Endothelial cell of umbilical vein (primary cell): Measurements from ENCODE around the gene ZNF284. TPM values are rescaled to one million over a fixed set of nuclear protein-coding genes. Genes with fewer than 3 reads are reported as not detected.
A peak's percentile ranks its signal among the peaks of the same experiment; 100 is the strongest.

Experiments used
- BruUV-seq: library from RNA; stranded (reverse); fragments of 400-500 nt; replicated peaks from 2 replicates; lab custom pipeline; 2021; lab: Mats Ljungman, UMichigan
- CTCF ChIA-PET: fragments of 300-600, 350-600 bp; sonication (Branson Sonifier 250); formaldehyde crosslinking; loops from one replicate; lab custom pipeline; 2021; ENCODE audit warnings: antibody characterized with exemption, inconsistent platforms; lab: Charles Lee
- POLR2A ChIA-PET: fragments of 300-600, 350-600 bp; sonication (Branson Sonifier 250); formaldehyde crosslinking; loops from one replicate; lab custom pipeline; 2021; ENCODE audit warnings: antibody characterized with exemption, inconsistent platforms; lab: Charles Lee
- DNase-seq: peaks from one replicate; pipeline ENCODE4 v3.0.0-alpha.2; 2011; ENCODE audit warnings: low read depth, low spot score
- FAIRE-seq: peaks from 2 replicates; lab custom pipeline; 2011; peaks lifted over from hg19 to GRCh38; lab: Jason Lieb, UNC
- H2AFZ ChIP-seq: 2 replicates; pipeline ENCODE4 v1.6.0; 2012; ENCODE audit warnings: low read depth, low read length, control low read depth, inconsistent platforms
- H3K27ac ChIP-seq: 2 replicates; pipeline ENCODE4 v1.5.1; 2011; ENCODE audit warnings: low read depth, mild to moderate bottlenecking, control low read depth, low read length, moderate library complexity; ENCODE audit not compliant: insufficient read depth
- H3K27me3 ChIP-seq, 2 experiments: 2 replicates each; pipeline versions ENCODE4 v1.6.0 to v1.6.1; 2011; ENCODE audit warnings: low read length in 2 of 2, mixed read lengths in 1 of 2; ENCODE audit not compliant: control insufficient read depth in 2 of 2, insufficient read depth in 2 of 2
- H3K36me3 ChIP-seq, 2 experiments: 2 replicates in 1 of 2; 3 replicates in 1 of 2; pipeline ENCODE4 v1.5.1; 2011; ENCODE audit warnings: low read length in 2 of 2, mild to moderate bottlenecking in 1 of 2, moderate library complexity in 1 of 2; ENCODE audit not compliant: control insufficient read depth in 2 of 2, insufficient read depth in 2 of 2; ENCODE audit errors: extremely low read depth in 1 of 2
- H3K4me1 ChIP-seq: 3 replicates; pipeline ENCODE4 v1.5.1; 2011; ENCODE audit warnings: mild to moderate bottlenecking, low read length; ENCODE audit not compliant: control insufficient read depth, insufficient read depth; ENCODE audit errors: extremely low read depth
- H3K4me2 ChIP-seq: 2 replicates; pipeline ENCODE4 v1.6.1; 2011; ENCODE audit warnings: low read length, control low read depth, mixed read lengths; ENCODE audit not compliant: insufficient read depth
- H3K4me3 ChIP-seq, 3 experiments: fragments of 200-600 bp in 1 of 3; sonication (generic), shearing (Covaris generic) in 1 of 3; replicated peaks in 1 of 3; 2 replicates each; pipeline ENCODE4 v1.5.1; 2011 to 2016; ENCODE audit warnings: control low read depth in 3 of 3, low read length in 3 of 3, mild to moderate bottlenecking in 2 of 3, inconsistent platforms in 1 of 3, low read depth in 1 of 3, moderate library complexity in 1 of 3; ENCODE audit not compliant: insufficient read depth in 1 of 3
- H3K79me2 ChIP-seq: 2 replicates; pipeline ENCODE4 v1.6.0; 2012; ENCODE audit warnings: low read length, inconsistent platforms; ENCODE audit not compliant: control insufficient read depth, insufficient read depth
- H3K9ac ChIP-seq: replicated peaks from 2 replicates; pipeline ENCODE3; 2011; ENCODE audit warnings: low read length, control low read depth; ENCODE audit not compliant: insufficient read depth; ENCODE audit errors: extremely low read depth
- H3K9me1 ChIP-seq: replicated peaks from 3 replicates; pipeline ENCODE4 v1.6.0; 2011; ENCODE audit warnings: mild to moderate bottlenecking, low read length; ENCODE audit not compliant: control insufficient read depth, insufficient read depth; ENCODE audit errors: extremely low read depth
- H3K9me3 ChIP-seq: replicated peaks from 2 replicates; pipeline ENCODE4 v1.5.1; 2012; ENCODE audit warnings: low read length, inconsistent platforms; ENCODE audit not compliant: control insufficient read depth, insufficient read depth
- H4K20me1 ChIP-seq: replicated peaks from 2 replicates; pipeline ENCODE3; 2011; ENCODE audit warnings: mild to moderate bottlenecking, low read length; ENCODE audit not compliant: control insufficient read depth, insufficient read depth; ENCODE audit errors: extremely low read depth
- CTCF ChIP-seq, 2 donors: IDR thresholded peaks; 1 replicate in 1 of 2; 2 replicates in 1 of 2; pipeline ENCODE4 v1.5.1; 2011; ENCODE audit warnings: low read length in 2 of 2, mild to moderate bottlenecking in 2 of 2, moderate library complexity in 2 of 2, control low read depth in 1 of 2, inconsistent platforms in 1 of 2, low read depth in 1 of 2; ENCODE audit not compliant: insufficient read depth in 1 of 2; ENCODE audit errors: extremely low read depth in 1 of 2
- EZH2 ChIP-seq: IDR thresholded peaks from 2 replicates; pipeline ENCODE4 v1.6.1; 2012; ENCODE audit warnings: borderline replicate concordance, low read depth, mild to moderate bottlenecking, moderate library complexity, low read length, inconsistent platforms; ENCODE audit not compliant: severe bottlenecking
- FOS ChIP-seq: IDR thresholded peaks from 2 replicates; pipeline ENCODE4 v1.6.1; 2011; ENCODE audit warnings: mild to moderate bottlenecking, low read length, moderate library complexity, borderline replicate concordance; ENCODE audit not compliant: insufficient read depth
- GATA2 ChIP-seq: IDR thresholded peaks from 2 replicates; pipeline ENCODE4 v1.7.0; 2011; ENCODE audit warnings: low read depth, mild to moderate bottlenecking, moderate library complexity, mixed read lengths, low read length; ENCODE audit not compliant: insufficient read length, insufficient read depth
- JUN ChIP-seq: IDR thresholded peaks from 2 replicates; pipeline ENCODE4 v1.6.1; 2011; ENCODE audit warnings: borderline replicate concordance, low read depth; ENCODE audit not compliant: insufficient read length, insufficient read depth
- MAX ChIP-seq: IDR thresholded peaks from 2 replicates; pipeline ENCODE4 v1.6.1; 2011; ENCODE audit not compliant: insufficient read depth, insufficient read length
- MYC ChIP-seq: IDR thresholded peaks from one replicate; pipeline ENCODE4 v1.6.1; 2011; ENCODE audit warnings: mild to moderate bottlenecking, low read depth, low read length
- POLR2A ChIP-seq: IDR thresholded peaks from 2 replicates; pipeline ENCODE4 v1.6.1; 2012; ENCODE audit warnings: low read depth, mild to moderate bottlenecking, control low read depth, low read length
- POLR2AphosphoS5 ChIP-seq: IDR thresholded peaks from 2 replicates; pipeline ENCODE4 v1.6.1; 2012; ENCODE audit warnings: low read depth, mild to moderate bottlenecking, control low read depth, low read length, moderate library complexity; ENCODE audit not compliant: insufficient read depth
- dilution Hi-C: fragments of 300-500 bp; cut with MboI; formaldehyde crosslinking; loops from one replicate; pipeline ENCODE4 v1.15.0; 2019; ENCODE audit warnings: low sequenced_read_pairs; ENCODE audit not compliant: extremely low pct_ligation_motif_present
- intact Hi-C: fragments of 100-400 bp; cut with micrococcal nuclease; formaldehyde crosslinking; loops from one replicate; pipeline ENCODE4 v1.10.0; 2022
- polyA plus RNA-seq, 4 experiments: library from polyadenylated mRNA; depleted of rRNA in 3 of 4; stranded (reverse) in 3 of 4; unstranded in 1 of 4; fragments of >200 nt; gene quantifications; 2 replicates each; pipeline versions ENCODE4 v1.2.1 to v1.2.3, GENCODE V29; 2011 to 2012; ENCODE audit warnings: missing spikeins in 1 of 4
- total RNA-seq: library from RNA; stranded (reverse); gene quantifications from 2 replicates; pipeline ENCODE4 v1.2.3, GENCODE V29; 2021

The ZNF284 gene
- total and polyA plus RNA-seq, 2 donors (not counting 3 experiments of a cell fraction or from before 2014, with no cell fraction given): 0.98 to 2.4 TPM

GRCh38 chr19:44050740-44051649, 21.0 kb upstream of the ZNF284 start:
- POLR2A ChIA-PET: no interaction called here
- no peak for FAIRE-seq
- BruUV-seq: no TSS peak

More at GRCh38 chr19:44050740-44051649, 21.0 kb upstream of the ZNF284 start:
- Histone ChIP-seq H3K79me2 (no peaks in the 10 kb centered on the region), H3K27me3 (peaks cover 4 to 9% of the 10 kb centered on the region in 2 experiments), H3K9me1 (no peaks in the 10 kb centered on the region), H3K27ac (no peak overlapping the region), H3K9ac (peak overlapping the region; percentile 0), H3K4me3 (peak overlapping the region; percentile 48 to 64 (median 61)), H3K9me3 (no peaks in the 10 kb centered on the region), H4K20me1 (no peaks in the 10 kb centered on the region), H3K4me1 (peaks cover 11% of the 10 kb centered on the region), H2AFZ (peak overlapping the region; percentile 70), H3K36me3 (no peaks in the 10 kb centered on the region), H3K4me2 (peak overlapping the region; percentile 74)
- TF ChIP-seq CTCF (IDR thresholded peaks at IDR 0.05; ENCODE audit: extremely low read depth in 1 of 2, insufficient read depth in 1 of 2, low read depth in 1 of 2, low read length in 2 of 2): no peak
- TF ChIP-seq POLR2AphosphoS5: no peak
- no peak for TF ChIP-seq FOS
- TF ChIP-seq JUN: no peak
- TF ChIP-seq GATA2: no peak
- TF ChIP-seq POLR2A: no peak
- no peak for TF ChIP-seq EZH2
- no peak for TF ChIP-seq MYC
- no peak for TF ChIP-seq MAX
- CTCF ChIA-PET: interaction anchor here (0.8 kb wide), 1 partner anchor 100 kb away, joined by 3 read pairs; the partner anchor contains the start of gene ZNF221
- DNase-seq: no peak
- dilution Hi-C loops (no loop called here), intact Hi-C loops (loop anchor here (1.0 to 5.0 kb wide), 6 partner anchors 21 to 162 kb away; partner anchors contain the start of genes ZNF155, ZNF222, ZNF225 and ZNF227)
